Stimulated activated CD4-positive, alpha-beta T cell treated with anti-CD3 and anti-CD28 coated beads, Interleukin-15, amount 100 ng/mL, for 1 hour (primary cell): ENCODE data around the gene RCL1.
"Not testable (repeated sequence)": the region's sequence is repeated elsewhere in the genome, so short reads cannot be mapped to it uniquely, and the experiment has no call there.

Experiments
- DNase-seq, 2 donors: peaks; one replicate each; pipeline ENCODE4 v3.0.0-alpha.2; 2020; ENCODE audit warnings: low read depth in 1 of 2, low spot score in 1 of 2

The RCL1 gene, protein sequence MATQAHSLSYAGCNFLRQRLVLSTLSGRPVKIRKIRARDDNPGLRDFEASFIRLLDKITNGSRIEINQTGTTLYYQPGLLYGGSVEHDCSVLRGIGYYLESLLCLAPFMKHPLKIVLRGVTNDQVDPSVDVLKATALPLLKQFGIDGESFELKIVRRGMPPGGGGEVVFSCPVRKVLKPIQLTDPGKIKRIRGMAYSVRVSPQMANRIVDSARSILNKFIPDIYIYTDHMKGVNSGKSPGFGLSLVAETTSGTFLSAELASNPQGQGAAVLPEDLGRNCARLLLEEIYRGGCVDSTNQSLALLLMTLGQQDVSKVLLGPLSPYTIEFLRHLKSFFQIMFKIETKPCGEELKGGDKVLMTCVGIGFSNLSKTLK

DNA sequence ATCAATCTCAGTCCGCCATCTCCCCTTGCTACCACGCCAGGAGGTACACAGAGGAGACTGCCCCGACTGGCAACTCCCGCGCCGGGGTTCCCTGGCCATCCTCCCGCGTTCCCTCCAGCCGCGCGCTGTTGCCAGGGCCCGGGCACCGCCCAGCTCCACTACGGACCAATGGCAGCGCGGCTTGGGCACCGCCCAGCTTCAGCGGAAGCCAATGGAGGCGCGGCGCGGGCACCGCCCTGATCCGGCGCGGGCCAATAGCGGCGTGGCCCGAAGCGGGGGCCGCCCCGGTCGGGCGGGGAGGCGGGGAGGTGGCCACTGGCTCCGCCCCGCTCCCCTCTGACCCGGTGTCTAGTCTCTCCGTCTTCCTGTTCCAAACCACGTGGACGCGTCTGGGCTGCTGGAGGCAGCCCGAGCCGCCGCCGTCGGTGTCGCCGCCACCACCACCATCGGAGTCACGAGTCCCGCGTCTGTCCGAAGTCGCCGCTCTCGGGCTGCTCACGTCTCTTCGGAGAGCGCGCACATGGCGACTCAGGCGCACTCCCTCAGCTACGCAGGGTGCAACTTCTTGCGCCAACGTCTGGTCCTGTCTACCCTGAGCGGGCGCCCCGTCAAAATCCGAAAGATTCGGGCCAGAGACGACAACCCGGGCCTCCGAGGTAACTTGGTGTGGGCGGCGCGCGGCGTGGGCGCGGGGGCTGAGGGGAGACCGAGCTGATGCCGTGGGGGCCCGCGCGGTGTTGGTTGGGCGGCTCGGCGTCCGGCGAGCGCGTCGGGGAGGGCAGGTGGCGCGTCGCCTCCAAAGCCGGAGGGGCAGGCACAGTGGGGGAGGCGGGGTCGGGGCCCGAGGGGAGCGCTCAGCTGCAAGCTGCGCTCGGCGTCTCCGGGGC is at the start of gene RCL1:
TSS of gene RCL1 (plus strand) at position 373 of the 887 bp plus-strand sequence. CDS start at position 521, 148 bp downstream.
- peak; percentile 94 to 95 for DNase-seq

DNA sequence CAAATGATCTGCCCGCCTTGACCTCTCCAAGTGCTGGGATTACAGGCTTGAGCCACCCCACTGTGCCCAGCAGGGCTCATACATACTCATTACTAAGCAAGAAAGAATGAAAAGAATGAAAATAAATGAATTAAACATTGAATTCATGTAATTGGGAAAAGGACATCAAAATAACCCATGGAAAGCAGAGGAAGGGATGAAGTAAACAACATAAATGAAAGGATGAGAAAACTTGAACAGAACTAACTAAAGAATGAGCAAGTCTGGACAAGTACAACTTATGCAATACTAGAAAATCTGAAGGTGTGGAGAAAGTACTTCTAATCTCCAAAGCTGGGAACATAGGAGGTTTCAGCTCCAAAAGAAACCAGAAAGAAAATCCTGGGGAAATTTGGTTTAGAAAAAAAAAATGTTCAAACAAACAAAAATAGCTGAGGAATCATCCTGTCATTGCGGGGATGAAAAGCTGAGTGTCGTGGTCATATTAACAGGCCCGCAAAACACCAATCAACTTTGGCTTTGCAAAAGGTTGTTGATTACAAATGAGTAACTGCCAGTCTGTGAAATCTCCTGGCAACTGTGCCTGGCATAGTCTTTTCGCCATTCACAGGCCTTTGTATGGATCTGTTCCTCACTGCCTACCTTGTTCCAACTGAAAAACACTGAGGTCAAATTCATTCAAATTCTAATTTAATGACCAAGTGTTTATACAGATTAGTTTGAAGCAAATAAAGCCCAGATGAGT is 49.4 kb upstream of the RCL1 start:
- no peak for DNase-seq

DNA sequence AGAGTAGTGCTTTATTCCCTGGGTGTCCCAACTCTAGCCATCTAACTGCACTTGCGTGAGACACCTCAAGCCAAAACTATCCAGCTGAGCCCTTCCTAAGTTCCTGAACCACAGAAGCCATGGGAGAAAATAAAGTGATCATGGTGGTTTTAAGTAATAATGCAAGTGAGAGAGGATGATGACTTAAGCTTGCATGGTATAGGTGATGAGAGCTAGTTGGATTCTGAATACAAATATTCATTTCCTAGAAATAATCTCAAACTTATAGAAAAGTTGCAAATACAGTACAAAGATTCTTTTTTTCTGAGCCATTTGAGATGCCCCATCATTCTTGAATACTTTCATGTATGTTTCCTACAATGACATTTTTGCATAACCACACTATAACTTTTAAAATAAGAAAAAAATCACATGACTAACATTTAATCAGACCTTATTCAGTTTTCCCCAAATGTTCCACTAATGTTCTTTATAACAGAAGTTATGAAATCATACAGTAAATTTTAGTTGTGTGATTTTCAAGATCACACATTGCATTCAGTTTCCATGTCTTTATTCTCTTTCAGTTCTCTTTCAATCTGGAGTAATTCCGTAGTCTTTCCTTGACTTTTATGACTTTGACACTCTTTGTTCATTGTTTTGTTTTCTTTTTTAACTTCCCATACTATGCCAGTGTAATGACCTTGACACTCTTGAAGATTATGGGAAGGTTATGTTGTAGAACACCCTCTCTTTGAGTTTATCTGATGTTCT is 46.3 kb upstream of the RCL1 start:
- no peak for DNase-seq

DNA sequence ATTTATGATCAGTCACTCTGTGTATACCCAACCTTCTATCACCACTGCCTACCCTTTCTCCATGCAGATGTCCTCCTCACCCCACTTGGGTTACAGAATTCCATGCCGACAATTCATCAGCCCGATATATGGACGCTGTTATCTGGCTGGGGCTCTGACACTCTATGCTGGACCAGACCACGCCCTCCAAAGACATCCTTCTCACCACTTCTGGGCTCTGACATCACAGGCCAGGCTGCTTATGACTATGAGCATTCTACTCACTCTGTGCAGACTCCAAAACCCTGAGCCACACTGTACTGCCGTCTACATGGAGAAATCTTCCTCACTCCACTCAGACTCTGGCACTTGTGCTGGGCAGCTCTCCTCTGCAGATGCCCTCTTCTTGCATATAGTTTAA is 44.1 kb upstream of the RCL1 start:
- DNase-seq, result no peak

DNA sequence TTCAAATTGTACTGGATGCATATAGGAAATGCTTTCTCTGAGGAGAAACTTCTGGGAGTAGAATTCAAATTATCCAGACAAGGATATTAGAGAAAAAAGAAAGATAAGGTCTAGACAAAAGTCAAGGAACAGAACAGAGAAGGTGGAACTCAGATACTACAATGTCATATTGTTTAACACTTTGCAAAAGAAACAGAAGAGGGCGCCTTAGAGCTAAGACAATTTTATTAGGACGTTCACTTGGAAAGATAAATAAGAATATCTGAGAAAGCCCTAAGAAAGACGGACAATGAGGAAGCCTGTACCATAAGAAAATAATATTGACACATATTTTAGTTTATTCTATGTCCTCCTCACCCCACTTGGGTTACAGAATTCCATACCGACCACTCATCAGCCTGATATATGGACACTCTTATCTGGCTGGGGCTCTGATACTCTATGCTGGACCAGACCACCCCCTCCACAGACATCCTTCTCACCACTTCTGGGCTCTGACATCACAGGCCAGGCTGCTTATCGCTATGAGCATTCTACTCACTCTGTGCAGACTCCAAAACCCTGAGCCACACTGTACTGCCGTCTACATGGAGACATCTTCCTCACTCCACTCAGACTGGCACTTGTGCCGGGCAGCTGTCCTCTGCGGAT is 42.6 kb upstream of the RCL1 start:
- no peak for DNase-seq

DNA sequence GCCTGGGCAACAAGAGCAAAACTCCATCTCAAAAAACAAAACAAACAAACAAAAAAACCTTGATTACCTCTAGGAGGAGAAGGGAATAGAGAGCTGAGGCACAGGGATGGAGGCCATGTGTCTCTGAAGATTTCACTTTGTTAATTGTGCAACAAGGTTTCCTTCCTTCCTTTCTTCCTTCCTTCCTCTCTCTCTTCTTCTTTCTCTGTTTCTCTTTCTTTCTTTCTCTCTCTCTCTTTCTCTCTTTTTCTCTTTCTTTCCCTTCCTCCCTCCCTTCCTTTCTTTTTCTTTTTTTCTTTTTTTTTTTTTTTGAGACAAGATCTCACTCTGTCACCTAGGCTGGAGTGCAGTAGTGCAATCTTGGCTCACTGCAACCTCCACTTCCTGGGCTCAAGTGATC is 38.2 kb upstream of the RCL1 start:
- DNase-seq, result not testable (repeated sequence)

DNA sequence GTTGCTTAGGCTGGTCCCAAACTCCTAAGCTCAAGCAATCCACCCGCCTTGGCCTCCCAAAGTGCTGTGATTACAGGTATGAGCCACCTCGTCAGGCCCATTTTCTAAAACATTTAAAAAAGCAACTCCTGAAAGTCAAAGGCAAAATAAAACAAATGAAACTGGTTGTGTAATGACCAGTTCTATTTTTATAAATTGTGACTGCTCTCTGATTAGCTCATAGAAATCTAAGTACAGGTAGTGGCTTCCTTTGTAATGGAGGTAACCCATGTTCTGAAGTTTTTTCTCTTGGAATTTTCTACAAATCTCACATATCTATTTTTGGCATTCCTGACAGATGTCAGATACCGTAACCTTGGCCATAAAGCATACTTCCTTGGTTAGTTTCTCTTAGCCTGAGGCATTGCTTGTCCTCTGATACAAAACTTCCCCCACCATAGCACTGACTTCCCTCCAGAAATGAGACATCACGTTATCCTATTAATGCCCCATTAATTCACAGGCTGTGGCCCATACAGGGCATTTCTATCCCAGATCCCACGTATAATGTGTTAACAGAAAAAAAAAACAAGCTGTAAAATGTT is 37.6 kb upstream of the RCL1 start:
- no peak for DNase-seq

DNA sequence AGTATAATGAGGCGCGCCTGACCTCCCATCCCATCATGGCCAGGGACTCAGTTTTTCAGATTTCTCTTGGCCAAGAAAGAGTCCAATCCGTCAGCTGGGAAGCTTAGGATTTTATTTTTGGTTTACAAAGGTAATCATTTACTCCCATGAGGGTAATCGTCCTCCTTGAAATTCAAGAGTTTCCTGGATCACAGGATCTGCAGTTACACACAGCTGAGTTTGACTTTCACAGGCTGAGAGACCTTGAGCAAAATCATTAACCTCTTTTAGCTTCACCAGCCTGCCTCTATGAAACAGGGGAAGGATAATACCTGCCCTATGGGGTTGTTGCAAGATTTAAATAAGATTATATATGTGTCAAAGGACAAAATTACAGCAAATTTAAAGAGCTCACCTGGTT is 36.3 kb upstream of the RCL1 start:
- no peak for DNase-seq

DNA sequence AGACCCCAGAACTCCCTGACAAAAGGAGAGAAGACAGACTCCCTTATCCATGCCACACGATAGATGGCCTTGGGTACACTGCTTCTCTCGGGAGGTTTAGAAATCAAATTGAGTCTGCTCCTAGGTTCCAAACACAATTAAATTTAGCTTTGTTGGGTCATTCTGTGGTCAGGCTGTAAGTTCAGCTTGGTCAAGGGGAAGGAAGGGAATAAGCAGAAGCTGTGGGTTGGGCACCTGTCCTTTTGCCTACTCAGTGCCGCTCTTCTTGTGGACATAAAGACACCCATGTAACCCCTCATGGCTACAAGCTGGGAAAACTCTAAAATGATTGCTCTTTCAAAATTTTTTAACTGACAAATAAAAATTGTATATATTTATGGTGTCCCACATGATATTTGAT is 32.6 kb upstream of the RCL1 start:
- no peak for DNase-seq

DNA sequence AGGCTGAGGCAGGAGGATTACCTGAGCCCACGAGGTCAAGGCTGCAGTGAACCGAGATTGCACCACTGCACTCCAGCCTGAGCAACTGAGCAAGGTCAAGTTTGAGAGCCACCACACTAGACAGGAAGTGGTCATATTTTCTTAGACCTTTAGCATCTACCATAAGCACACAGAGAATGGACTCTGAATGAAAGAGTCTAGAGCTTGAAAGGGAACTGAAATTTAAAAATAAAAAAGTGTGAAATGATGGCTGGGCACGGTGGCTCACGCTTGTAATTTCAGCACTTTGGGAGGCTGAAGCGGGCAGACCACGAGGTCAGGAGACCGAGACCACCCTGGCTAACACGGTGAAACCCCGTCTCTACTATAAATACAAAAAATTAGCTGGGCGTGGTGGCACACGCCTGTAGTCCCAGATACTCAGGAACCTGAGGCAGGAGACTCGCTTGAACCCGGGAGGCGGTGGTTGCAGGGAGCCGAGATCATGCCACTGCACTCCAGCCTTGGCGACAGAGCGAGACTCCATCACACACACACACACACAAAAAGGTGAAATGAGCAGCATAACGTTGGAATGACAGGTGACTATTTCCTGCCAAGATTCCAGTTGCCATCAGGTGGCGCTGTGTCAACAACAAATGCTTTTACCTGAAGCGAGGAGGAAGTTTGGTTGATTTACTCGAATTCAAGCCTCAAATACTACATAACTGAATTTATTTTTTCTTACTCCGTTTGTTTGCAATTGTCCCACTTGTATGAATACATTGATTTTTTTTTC is 30.4 kb upstream of the RCL1 start:
- peak; percentile 60 to 62 for DNase-seq

DNA sequence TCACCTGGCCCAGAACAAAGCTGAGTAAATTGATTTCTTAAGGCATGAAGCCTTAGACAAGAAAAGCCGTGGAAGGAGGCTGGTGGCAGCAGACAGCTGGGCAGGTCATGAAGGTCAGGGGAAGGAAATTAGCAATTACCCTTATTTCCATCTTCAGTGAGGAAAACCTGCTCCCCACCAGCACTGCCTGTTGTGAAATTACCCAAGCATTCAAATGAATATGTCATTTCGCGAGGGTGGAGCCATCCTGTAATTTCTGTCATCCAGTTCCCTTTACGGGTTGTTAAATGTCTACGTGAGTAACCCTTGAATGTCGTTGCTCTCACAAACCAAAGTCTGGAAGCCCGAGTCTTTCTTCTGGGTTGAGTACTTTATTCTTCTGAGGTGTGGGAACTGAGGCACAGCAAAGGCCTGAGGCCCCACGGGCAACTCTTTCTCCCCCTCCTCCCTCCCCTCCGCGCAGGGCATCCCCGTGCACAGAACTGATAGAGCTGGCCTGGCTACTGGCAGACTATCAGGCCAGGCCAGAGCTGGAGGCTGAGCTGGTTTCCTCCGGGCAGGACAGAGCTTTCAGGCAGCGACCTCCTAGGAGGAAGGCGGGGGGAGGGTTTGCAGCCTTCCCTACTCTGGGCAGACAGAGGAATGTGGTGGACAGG is 29.7 kb upstream of the RCL1 start:
- no peak for DNase-seq

DNA sequence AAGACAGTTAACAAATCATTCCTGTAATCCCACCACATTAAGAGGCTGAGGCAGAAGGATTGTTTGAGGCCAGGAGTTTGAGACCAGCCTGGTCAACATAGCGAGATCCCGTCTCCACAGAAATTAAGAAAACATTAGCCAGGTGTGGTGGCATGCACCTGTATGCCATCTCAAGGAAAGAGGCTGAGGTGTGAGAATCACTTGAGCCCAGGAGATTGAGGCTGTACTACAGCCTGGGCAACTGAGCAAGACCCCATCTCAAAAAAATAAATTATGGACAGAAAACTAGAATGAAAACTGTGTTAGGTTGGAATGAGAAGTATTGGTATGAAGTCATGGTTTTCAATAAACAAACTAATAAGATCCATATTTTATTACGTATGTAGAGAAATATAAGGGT is 28.7 kb upstream of the RCL1 start:
- no peak for DNase-seq

DNA sequence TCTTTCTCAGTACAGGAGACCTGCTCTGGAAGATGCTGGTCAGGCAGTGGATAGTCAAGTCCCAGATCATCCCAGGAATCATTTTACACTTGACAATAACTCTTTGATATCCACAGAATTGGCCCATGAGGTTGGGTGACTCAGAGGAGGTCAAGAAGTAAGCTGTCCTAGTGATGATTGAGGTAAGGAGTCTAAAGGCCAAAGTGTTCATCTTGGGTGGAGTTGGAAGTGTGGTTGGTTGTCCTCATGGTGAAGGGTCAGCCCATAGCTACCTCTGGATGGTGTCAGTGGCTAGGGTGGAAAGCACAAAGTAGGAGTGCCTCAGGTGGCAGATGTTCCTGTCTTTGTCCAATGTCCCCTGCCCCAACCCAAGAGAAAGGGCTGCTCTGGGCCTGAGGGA is 24.1 kb upstream of the RCL1 start:
- no peak for DNase-seq

DNA sequence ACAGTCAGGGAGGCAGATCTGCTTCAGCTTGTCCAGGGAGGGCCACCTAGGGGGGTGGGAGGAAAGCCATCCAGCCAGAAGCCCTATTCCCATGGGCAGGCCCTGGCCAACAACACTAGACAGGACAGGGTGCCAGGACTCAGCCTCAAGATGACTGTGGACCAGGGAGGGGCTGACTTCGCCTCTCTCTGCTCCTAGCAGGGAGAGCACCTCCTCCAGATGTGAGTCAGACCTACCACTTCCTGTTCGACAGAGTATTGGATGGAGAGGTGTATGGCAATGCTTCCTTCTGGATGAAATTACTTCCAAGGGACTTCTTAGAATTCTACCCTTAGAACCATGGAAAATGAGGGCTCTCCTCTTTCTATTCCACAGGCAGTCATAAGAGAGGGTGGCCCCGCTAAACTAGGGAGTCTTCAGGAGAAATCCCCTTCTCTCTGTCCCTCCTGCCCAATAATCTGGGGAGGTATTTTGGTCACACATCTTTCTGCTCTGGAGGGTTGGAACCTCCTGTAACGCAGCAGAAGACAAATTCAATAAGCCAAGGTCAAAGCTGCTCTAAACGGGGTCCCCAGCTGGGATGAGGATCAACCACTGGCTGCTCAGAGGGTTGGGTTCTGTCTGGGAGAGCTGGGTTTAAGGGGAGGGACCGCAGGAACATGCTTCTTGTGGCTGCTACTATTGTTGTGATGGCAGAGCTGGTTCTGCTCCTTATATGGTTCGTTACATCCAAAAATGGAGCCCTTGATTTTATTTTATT is 23.2 kb upstream of the RCL1 start:
- no peak for DNase-seq

DNA sequence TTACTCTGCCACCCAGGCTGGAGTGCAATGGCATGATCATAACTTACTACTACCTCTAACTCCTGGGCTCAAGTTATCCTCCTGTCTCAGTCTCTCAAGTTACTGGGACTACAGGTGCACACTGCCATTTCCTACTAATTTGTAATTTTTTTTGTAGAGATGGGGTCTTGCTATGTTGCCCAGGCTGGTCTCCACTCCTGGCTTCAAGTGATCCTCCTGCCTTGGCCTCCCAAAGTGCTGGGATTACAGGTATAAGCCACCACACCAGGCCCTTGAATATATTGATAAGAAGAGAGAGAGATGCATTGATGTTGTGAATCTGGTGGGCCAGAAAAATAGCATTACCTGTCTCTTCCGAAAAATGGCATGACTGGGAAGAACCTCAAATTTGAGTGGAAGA is 21.0 kb upstream of the RCL1 start:
- DNase-seq, result no peak

DNA sequence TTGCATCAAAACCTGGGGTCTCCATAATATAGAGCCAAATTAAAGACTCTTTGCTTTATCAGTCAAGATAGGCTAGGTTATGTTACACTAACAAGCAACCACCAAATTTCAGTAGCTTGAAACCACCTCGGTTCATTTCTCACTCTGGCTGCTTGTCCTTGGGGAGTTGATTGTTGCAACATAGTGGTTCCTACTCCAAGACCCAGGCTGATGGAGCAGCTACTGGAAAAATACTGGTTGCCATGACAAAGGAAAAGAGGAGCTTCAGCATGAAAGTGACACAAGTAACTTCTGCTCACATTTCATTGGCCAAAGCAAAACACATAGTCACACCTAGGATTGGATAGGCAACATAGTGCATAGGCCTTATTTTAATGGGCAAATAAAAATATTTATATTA is 18.5 kb upstream of the RCL1 start:
- no peak for DNase-seq

DNA sequence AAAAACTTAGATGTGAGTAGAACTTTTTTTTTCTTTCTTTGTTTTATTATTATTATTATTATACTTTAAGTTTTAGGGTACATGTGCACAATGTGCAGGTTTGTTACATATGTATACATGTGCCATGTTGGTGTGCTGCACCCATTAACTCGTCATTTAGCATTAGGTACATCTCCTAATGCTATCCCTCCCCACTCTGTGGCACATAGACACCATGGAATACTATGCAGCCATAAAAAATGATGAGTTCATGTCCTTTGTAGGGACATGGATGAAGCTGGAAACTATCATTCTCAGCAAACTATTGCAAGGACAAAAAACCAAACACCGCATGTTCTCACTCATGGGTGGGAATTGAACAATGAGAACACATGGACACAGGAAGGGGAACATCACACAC is 17.8 kb upstream of the RCL1 start:
- DNase-seq, result not testable (repeated sequence)

DNA sequence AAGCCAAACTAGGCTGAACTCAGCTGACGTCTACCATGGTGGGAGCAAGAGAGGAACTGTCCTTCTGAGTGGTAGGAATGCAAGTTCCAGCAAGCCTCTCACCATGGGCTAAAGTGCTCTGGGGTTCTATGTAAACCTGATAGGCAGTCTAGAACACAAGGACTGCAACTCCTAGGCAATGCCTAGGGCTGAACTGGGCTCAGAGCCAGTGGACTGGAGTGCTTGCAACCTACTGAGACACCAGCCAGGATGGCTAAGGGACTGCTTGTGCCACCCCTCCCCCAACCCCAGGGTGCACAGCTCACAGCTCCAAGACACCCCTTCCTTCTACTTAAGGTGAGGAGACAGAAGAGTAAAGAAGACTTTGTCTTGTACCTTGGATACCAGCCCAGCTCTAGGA is 12.1 kb upstream of the RCL1 start:
- DNase-seq, result no peak
